ENCODE data around the gene LRRC56. TPM values are rescaled to one million over a fixed set of nuclear protein-coding genes. Genes with fewer than 3 reads are reported as not detected.

Gene LRRC56
- total and polyA plus RNA-seq, 2 donors from 2014 or later, result 1.2 to 7.7 TPM

DNA sequence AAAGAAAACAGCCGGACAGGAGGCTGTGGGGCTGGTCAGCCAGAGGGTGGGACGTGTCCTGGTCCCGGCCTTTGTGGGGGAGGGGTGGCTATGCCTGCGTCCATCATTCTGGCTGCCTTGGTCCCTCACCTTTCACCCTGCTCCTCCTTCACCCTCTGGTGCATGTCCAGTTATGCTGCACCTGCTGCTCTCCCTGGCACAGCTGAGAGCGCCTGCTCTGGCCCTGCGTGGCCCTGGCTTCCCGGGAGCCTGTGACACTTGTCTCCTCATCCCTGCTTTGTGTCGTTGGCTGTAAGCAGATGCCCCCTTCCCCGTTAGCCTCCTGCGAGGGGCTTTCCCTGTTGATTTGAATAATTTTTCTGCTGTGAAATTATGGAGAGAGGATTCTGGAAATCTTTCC is 55.6 kb downstream of the LRRC56 start:
- H3K36me3 ChIP-seq (ENCODE audit: control insufficient read depth in 2 of 3, insufficient read depth in 3 of 3, low read length in 3 of 3), result peaks cover 0 to 49% (median 30%) of the 10 kb centered on the region in 3 donors
- DNase-seq (no peak), FAIRE-seq (no peak)
- H3K27me3 ChIP-seq (ENCODE audit: control insufficient read depth, insufficient read depth, low read length), result no peaks in the 10 kb centered on the region
- H3K27ac ChIP-seq (ENCODE audit: low read depth in 2 of 2, low read length in 2 of 2), result no peak overlapping the region
- no peaks in the 10 kb centered on the region for H3K9me3 ChIP-seq (ENCODE audit: control insufficient read depth in 2 of 3, insufficient read depth in 1 of 3, low read length in 3 of 3)
- intact Hi-C loops (cut with DNase I), result no loop called here
- no peaks in the 10 kb centered on the region for H3K4me1 ChIP-seq (ENCODE audit: control insufficient read depth in 2 of 3, insufficient read depth in 2 of 3, low read depth in 1 of 3, low read length in 3 of 3)
- no peak overlapping the region for H3K4me3 ChIP-seq (ENCODE audit: low read length in 3 of 3)
- TF ChIP-seq, protein P1, sequence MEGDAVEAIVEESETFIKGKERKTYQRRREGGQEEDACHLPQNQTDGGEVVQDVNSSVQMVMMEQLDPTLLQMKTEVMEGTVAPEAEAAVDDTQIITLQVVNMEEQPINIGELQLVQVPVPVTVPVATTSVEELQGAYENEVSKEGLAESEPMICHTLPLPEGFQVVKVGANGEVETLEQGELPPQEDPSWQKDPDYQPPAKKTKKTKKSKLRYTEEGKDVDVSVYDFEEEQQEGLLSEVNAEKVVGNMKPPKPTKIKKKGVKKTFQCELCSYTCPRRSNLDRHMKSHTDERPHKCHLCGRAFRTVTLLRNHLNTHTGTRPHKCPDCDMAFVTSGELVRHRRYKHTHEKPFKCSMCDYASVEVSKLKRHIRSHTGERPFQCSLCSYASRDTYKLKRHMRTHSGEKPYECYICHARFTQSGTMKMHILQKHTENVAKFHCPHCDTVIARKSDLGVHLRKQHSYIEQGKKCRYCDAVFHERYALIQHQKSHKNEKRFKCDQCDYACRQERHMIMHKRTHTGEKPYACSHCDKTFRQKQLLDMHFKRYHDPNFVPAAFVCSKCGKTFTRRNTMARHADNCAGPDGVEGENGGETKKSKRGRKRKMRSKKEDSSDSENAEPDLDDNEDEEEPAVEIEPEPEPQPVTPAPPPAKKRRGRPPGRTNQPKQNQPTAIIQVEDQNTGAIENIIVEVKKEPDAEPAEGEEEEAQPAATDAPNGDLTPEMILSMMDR (IDR thresholded peaks at IDR 0.05; ENCODE audit: borderline replicate concordance, extremely low read depth, insufficient read depth), result no peak
- no peak overlapping the region for H3K9ac ChIP-seq (ENCODE audit: low read length in 3 of 3)

GRCh38 chr11:593347-593746 is 56.0 kb downstream of the LRRC56 start:
- no peak overlapping the region for H3K4me3 ChIP-seq (ENCODE audit: low read length in 3 of 3)
- TF ChIP-seq, protein P1 (IDR thresholded peaks at IDR 0.05; ENCODE audit: borderline replicate concordance, extremely low read depth, insufficient read depth), result no peak
- no peaks in the 10 kb centered on the region for H3K27me3 ChIP-seq (ENCODE audit: control insufficient read depth, insufficient read depth, low read length)
- H3K9me3 ChIP-seq (ENCODE audit: control insufficient read depth in 2 of 3, insufficient read depth in 1 of 3, low read length in 3 of 3), result no peaks in the 10 kb centered on the region
- no peak overlapping the region for H3K9ac ChIP-seq (ENCODE audit: low read length in 3 of 3)
- H3K27ac ChIP-seq (ENCODE audit: low read depth in 2 of 2, low read length in 2 of 2), result no peak overlapping the region
- peaks cover 0 to 51% (median 30%) of the 10 kb centered on the region in 3 donors for H3K36me3 ChIP-seq (ENCODE audit: control insufficient read depth in 2 of 3, insufficient read depth in 3 of 3, low read length in 3 of 3)
- no peaks in the 10 kb centered on the region for H3K4me1 ChIP-seq (ENCODE audit: control insufficient read depth in 2 of 3, insufficient read depth in 2 of 3, low read depth in 1 of 3, low read length in 3 of 3)
- intact Hi-C loops (cut with DNase I), result no loop called here
- DNase-seq (no peak), FAIRE-seq (no peak)

DNA sequence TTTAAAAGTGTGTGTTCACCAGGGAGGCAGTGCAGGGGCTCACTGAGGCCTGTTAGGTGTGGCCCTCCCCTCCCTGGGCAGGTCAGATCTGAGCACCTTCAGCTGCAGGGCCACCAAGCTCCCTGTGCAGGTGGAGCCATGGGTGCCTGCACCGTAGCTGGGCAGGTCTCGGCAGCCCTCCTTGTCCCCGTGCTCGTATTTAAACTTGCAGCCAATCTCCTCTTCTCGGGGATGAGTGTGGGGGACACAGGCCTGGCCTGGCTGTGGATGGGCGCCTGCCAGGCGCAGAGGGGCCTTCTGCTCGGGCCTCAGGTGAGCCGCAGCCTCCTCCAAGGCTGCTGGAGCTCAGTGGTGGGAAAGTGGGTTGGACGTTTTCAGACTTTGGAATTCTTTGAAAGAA is 58.1 kb downstream of the LRRC56 start:
- Histone ChIP-seq H3K27me3 (ENCODE audit: control insufficient read depth, insufficient read depth, low read length) (no peaks in the 10 kb centered on the region), H3K9me3 (ENCODE audit: control insufficient read depth in 2 of 3, insufficient read depth in 1 of 3, low read length in 3 of 3) (no peaks in the 10 kb centered on the region), H3K27ac (ENCODE audit: low read depth in 2 of 2, low read length in 2 of 2) (no peak overlapping the region), H3K4me3 (ENCODE audit: low read length in 3 of 3) (no peak overlapping the region), H3K4me1 (ENCODE audit: control insufficient read depth in 2 of 3, insufficient read depth in 2 of 3, low read depth in 1 of 3, low read length in 3 of 3) (no peaks in the 10 kb centered on the region), H3K9ac (ENCODE audit: low read length in 3 of 3) (no peak overlapping the region), H3K36me3 (ENCODE audit: control insufficient read depth in 2 of 3, insufficient read depth in 3 of 3, low read length in 3 of 3) (peaks cover 0 to 44% (median 25%) of the 10 kb centered on the region in 3 donors)
- no peak for FAIRE-seq
- intact Hi-C loops (cut with DNase I), result no loop called here
- TF ChIP-seq, protein P1 (IDR thresholded peaks at IDR 0.05; ENCODE audit: borderline replicate concordance, extremely low read depth, insufficient read depth), result no peak
- DNase-seq, result no peak

- intact Hi-C loops (cut with DNase I), result no loop called here
These were observed 59.0 kb downstream of the LRRC56 start for GRCh38 chr11:596374-596773.

More at GRCh38 chr11:596374-596773, 59.0 kb downstream of the LRRC56 start:
- no peak overlapping the region for H3K4me3 ChIP-seq (ENCODE audit: low read length in 3 of 3)
- H3K4me1 ChIP-seq (ENCODE audit: control insufficient read depth in 2 of 3, insufficient read depth in 2 of 3, low read depth in 1 of 3, low read length in 3 of 3), result no peaks in the 10 kb centered on the region
- TF ChIP-seq, protein P1 (IDR thresholded peaks at IDR 0.05; ENCODE audit: borderline replicate concordance, extremely low read depth, insufficient read depth), result no peak
- no peaks in the 10 kb centered on the region for H3K9me3 ChIP-seq (ENCODE audit: control insufficient read depth in 2 of 3, insufficient read depth in 1 of 3, low read length in 3 of 3)
- no peaks in the 10 kb centered on the region for H3K27me3 ChIP-seq (ENCODE audit: control insufficient read depth, insufficient read depth, low read length)
- H3K36me3 ChIP-seq (ENCODE audit: control insufficient read depth in 2 of 3, insufficient read depth in 3 of 3, low read length in 3 of 3), result peaks cover 0 to 42% (median 22%) of the 10 kb centered on the region in 3 donors
- DNase-seq, result no peak
- H3K9ac ChIP-seq (ENCODE audit: low read length in 3 of 3), result no peak overlapping the region
- FAIRE-seq, result no peak
- H3K27ac ChIP-seq (ENCODE audit: low read depth in 2 of 2, low read length in 2 of 2), result no peak overlapping the region
